Esophagus squamous epithelium (tissue), 5 donors: ENCODE data around the gene TDO2. TPM values are rescaled to one million over a fixed set of nuclear protein-coding genes. Genes with fewer than 3 reads are reported as not detected.
"Not testable (repeated sequence)": the region's sequence is repeated elsewhere in the genome, so short reads cannot be mapped to it uniquely, and the experiment has no call there.

ENCODE experiments used
- DNase-seq: peaks from one replicate; lab custom pipeline; 2025; lab: John Stamatoyannopoulos, UW
- H3K27ac ChIP-seq, 4 donors: fragments of 200-600 bp; sonication (generic); one replicate each; pipeline ENCODE4 v1.5.1; 2016 to 2019; ENCODE audit warnings: mild to moderate bottlenecking in 1 of 4
- H3K27me3 ChIP-seq, 4 donors: fragments of 200-600 bp; sonication (generic); 1 replicate in 3 of 4; 2 replicates in 1 of 4; pipeline versions ENCODE4 v1.5.1 to v1.6.0; 2017 to 2021; ENCODE audit warnings: antibody characterized with exemption in 1 of 4
- H3K36me3 ChIP-seq, 3 donors: fragments of 200-600 bp; sonication (generic); one replicate each; pipeline ENCODE4 v1.5.1; 2016 to 2019
- H3K4me1 ChIP-seq, 3 donors: fragments of 200-600 bp; sonication (generic); one replicate each; pipeline ENCODE4 v1.5.1; 2017 to 2019
- H3K4me3 ChIP-seq, 4 donors: fragments of 200-600 bp; sonication (generic); 1 replicate in 3 of 4; 2 replicates in 1 of 4; pipeline ENCODE4 v1.5.1; 2016 to 2019; ENCODE audit warnings: mild to moderate bottlenecking in 2 of 4, moderate library complexity in 1 of 4
- H3K9me3 ChIP-seq, 3 donors: fragments of 200-600 bp; sonication (generic); one replicate each; pipeline ENCODE4 v1.5.1; 2016 to 2019
- CTCF ChIP-seq, 6 experiments: fragments of 450-650 bp in 4 of 6; fragments of 200-600 bp in 2 of 6; sonication (generic) in 2 of 6; IDR thresholded peaks; one replicate each; pipeline ENCODE4 v1.5.1; 2016 to 2019; ENCODE audit warnings: antibody characterized with exemption in 6 of 6, mild to moderate bottlenecking in 4 of 6, moderate library complexity in 4 of 6
- POLR2A ChIP-seq, 4 donors: fragments of 450-650 bp; IDR thresholded peaks; one replicate each; pipeline ENCODE4 v1.6.1; 2017; ENCODE audit warnings: antibody characterized with exemption in 4 of 4, mild to moderate bottlenecking in 4 of 4, moderate library complexity in 3 of 4
- WGBS, 2 donors: methylation state at CpG; one replicate each; pipeline ENCODE4 v1.1.5; 2018; 5-methylcytosine and 5-hydroxymethylcytosine counted together
- intact Hi-C: fragments of 100-400 bp; cut with DNase I; formaldehyde crosslinking; loops from one replicate; pipeline ENCODE4 v1.15.0; 2022
- total RNA-seq, 4 donors: library from RNA; depleted of rRNA; stranded (reverse); fragments of >200 nt; gene quantifications; one replicate each; pipeline ENCODE4 v1.1.0, GENCODE V29; 2016
- donor health status: DM: yes; HTN: yes; CAD: no.

Gene TDO2
- total RNA-seq, 4 donors from 2014 or later: 0.40 to 2.0 TPM; not detected in 2

GRCh38 chr4:155891058-155891457 is 12.4 kb upstream of the TDO2 start:
- TF ChIP-seq CTCF (IDR thresholded peaks at IDR 0.05) (no peak), POLR2A (IDR thresholded peaks at IDR 0.05) (no peak)
- no peak for DNase-seq

GRCh38 chr4:155898371-155898770 is 5.1 kb upstream of the TDO2 start:
- intact Hi-C loops, H3K36me3 ChIP-seq: not testable (repeated sequence)
- WGBS, 2 donors: 72 to 84% methylated on average over 2 of the region's 2 CpGs

More at GRCh38 chr4:155891058-155891457, 12.4 kb upstream of the TDO2 start:
- WGBS, 2 donors: 35 to 41% methylated on average over 3 of the region's 3 CpGs
- Histone ChIP-seq H3K27ac (no peak overlapping the region), H3K4me3 (no peak overlapping the region), H3K9me3 (no peaks in the 10 kb centered on the region), H3K4me1 (no peaks in the 10 kb centered on the region), H3K36me3 (no peaks in the 10 kb centered on the region), H3K27me3 (no peaks in the 10 kb centered on the region)
- intact Hi-C loops: no loop called here

GRCh38 chr4:155899891-155900290 is 3.6 kb upstream of the TDO2 start:
- no peaks in the 10 kb centered on the region for H3K9me3 ChIP-seq
- peaks cover 0 to 13% (median 0%) of the 10 kb centered on the region in 3 donors for H3K4me1 ChIP-seq
- intact Hi-C loops: no loop called here
- H3K27me3 ChIP-seq: no peaks in the 10 kb centered on the region
- TF ChIP-seq CTCF (IDR thresholded peaks at IDR 0.05): no peak
- TF ChIP-seq POLR2A (IDR thresholded peaks at IDR 0.05): no peak
- H3K4me3 ChIP-seq: no peak overlapping the region
- H3K36me3 ChIP-seq: no peaks in the 10 kb centered on the region
- no peak overlapping the region for H3K27ac ChIP-seq
- 13 to 16% methylated on average over 3 of the region's 3 CpGs for WGBS, 2 donors
- no peak for DNase-seq

More at GRCh38 chr4:155898371-155898770, 5.1 kb upstream of the TDO2 start:
- H3K27ac ChIP-seq, DNase-seq, H3K4me3 ChIP-seq, H3K9me3 ChIP-seq, H3K27me3 ChIP-seq: not testable (repeated sequence)
- H3K4me1 ChIP-seq: peaks cover 0 to 13% (median 0%) of the 10 kb centered on the region in 3 donors

- Histone ChIP-seq H3K27me3 (no peaks in the 10 kb centered on the region), H3K27ac (no peak overlapping the region), H3K9me3 (no peaks in the 10 kb centered on the region), H3K4me1 (peaks cover 0 to 13% (median 0%) of the 10 kb centered on the region in 3 donors), H3K36me3 (no peaks in the 10 kb centered on the region), H3K4me3 (no peak overlapping the region)
- WGBS, 2 donors: 7 to 14% methylated on average over 1 of the region's 1 CpG
- intact Hi-C loops: no loop called here
- no peak for TF ChIP-seq CTCF (IDR thresholded peaks at IDR 0.05)
- TF ChIP-seq POLR2A (IDR thresholded peaks at IDR 0.05): no peak
- no peak for DNase-seq
These were observed 3.1 kb upstream of the TDO2 start for GRCh38 chr4:155900381-155900780.

- no peaks in the 10 kb centered on the region for H3K36me3 ChIP-seq
- peaks cover 0 to 13% (median 0%) of the 10 kb centered on the region in 3 donors for H3K4me1 ChIP-seq
- TF ChIP-seq POLR2A (IDR thresholded peaks at IDR 0.05): no peak
- no peak for TF ChIP-seq CTCF (IDR thresholded peaks at IDR 0.05)
- H3K9me3 ChIP-seq: no peaks in the 10 kb centered on the region
- no peak overlapping the region for H3K27ac ChIP-seq
- DNase-seq: no peak
- intact Hi-C loops: no loop called here
- H3K27me3 ChIP-seq: no peaks in the 10 kb centered on the region
- 79 to 91% methylated on average over 2 of the region's 2 CpGs for WGBS, 2 donors
- H3K4me3 ChIP-seq: no peak overlapping the region
These were observed 2.5 kb upstream of the TDO2 start for GRCh38 chr4:155901013-155901412.

- WGBS, 2 donors: 42 to 52% methylated on average over 3 of the region's 3 CpGs
- Histone ChIP-seq H3K9me3 (no peaks in the 10 kb centered on the region), H3K4me3 (no peak overlapping the region), H3K27me3 (no peaks in the 10 kb centered on the region), H3K27ac (no peak overlapping the region), H3K36me3 (no peaks in the 10 kb centered on the region), H3K4me1 (peaks cover 0 to 22% (median 0%) of the 10 kb centered on the region in 3 donors)
- intact Hi-C loops: no loop called here
- DNase-seq: no peak
- TF ChIP-seq POLR2A (IDR thresholded peaks at IDR 0.05): no peak
- TF ChIP-seq CTCF (IDR thresholded peaks at IDR 0.05): no peak
These were observed 835 bp downstream of the TDO2 start for GRCh38 chr4:155904331-155904730.
